ENCODE results near the gene TNS3.

Gene TNS3

DNA sequence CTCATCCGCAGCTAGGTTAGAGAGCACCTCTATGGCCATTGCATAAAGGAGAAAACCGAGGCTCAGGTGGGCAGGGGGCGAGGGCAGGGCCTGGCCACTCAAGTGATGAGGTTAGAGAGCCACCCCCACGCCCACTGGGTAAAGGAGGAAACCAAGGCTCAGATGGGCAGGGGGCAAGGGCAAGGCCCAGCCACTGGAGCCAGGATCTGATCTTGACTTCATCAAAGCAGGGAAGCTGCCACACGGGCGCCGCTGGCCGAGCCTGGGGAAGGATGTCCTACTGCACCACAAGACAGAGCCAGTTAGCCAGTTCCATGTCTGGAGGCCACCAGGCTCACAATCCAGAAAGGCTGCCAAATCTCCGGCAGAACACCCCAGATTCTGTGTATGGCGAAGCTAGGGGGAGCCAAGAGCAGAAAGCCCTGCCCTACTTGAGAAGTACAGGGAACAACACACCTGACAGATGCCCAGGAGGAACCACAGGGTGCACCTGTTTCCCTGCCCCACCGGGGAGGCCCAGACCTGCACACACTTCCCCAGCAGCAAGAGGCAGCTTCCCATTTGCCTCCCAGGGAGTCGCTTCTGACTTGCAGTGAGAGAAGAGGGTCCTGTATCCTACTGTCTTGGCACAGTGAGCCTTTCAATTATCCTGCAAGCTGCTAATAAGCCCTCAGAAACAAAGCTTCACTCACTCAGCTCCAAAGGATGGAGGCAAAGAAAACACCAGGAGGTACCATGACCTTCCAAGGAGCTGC, 101.9 kb downstream of the TNS3 start:
- H3F3A ChIP-seq (ENCODE audit: control insufficient read depth, insufficient read depth): no peaks in the 10 kb centered on the region
- no peak overlapping the region for H3K4me2 ChIP-seq (ENCODE audit: low read length)
- no peaks in the 10 kb centered on the region for H3K9me2 ChIP-seq (replicated peaks; ENCODE audit: control insufficient read depth, low read length)
- no peaks in the 10 kb centered on the region for H3K36me3 ChIP-seq (ENCODE audit: control insufficient read depth, low read length)
- H3K9me3 ChIP-seq (ENCODE audit: control insufficient read depth, insufficient read depth, low read length): no peaks in the 10 kb centered on the region
- no peak overlapping the region for H3K27ac ChIP-seq (ENCODE audit: low read depth, low read length)
- no peak for TF ChIP-seq EZH2phosphoT487 (IDR thresholded peaks at IDR 0.05; ENCODE audit: borderline replicate concordance, low read length)
- TF ChIP-seq, protein P1, sequence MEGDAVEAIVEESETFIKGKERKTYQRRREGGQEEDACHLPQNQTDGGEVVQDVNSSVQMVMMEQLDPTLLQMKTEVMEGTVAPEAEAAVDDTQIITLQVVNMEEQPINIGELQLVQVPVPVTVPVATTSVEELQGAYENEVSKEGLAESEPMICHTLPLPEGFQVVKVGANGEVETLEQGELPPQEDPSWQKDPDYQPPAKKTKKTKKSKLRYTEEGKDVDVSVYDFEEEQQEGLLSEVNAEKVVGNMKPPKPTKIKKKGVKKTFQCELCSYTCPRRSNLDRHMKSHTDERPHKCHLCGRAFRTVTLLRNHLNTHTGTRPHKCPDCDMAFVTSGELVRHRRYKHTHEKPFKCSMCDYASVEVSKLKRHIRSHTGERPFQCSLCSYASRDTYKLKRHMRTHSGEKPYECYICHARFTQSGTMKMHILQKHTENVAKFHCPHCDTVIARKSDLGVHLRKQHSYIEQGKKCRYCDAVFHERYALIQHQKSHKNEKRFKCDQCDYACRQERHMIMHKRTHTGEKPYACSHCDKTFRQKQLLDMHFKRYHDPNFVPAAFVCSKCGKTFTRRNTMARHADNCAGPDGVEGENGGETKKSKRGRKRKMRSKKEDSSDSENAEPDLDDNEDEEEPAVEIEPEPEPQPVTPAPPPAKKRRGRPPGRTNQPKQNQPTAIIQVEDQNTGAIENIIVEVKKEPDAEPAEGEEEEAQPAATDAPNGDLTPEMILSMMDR (IDR thresholded peaks at IDR 0.05; ENCODE audit: low read depth, low read length, poor library complexity, severe bottlenecking): peak; percentile 19
- H4K20me1 ChIP-seq (ENCODE audit: control insufficient read depth, insufficient read depth, low read depth, low read length): no peaks in the 10 kb centered on the region
- no peaks in the 10 kb centered on the region for H3K27me3 ChIP-seq (ENCODE audit: control insufficient read depth, low read length)
- peaks cover 32% of the 10 kb centered on the region for H3K4me1 ChIP-seq (ENCODE audit: control insufficient read depth, low read length)
- no peaks in the 10 kb centered on the region for H3K79me2 ChIP-seq (ENCODE audit: control insufficient read depth, low read length)
- H3K4me3 ChIP-seq (ENCODE audit: low read length): no peak overlapping the region

DNA sequence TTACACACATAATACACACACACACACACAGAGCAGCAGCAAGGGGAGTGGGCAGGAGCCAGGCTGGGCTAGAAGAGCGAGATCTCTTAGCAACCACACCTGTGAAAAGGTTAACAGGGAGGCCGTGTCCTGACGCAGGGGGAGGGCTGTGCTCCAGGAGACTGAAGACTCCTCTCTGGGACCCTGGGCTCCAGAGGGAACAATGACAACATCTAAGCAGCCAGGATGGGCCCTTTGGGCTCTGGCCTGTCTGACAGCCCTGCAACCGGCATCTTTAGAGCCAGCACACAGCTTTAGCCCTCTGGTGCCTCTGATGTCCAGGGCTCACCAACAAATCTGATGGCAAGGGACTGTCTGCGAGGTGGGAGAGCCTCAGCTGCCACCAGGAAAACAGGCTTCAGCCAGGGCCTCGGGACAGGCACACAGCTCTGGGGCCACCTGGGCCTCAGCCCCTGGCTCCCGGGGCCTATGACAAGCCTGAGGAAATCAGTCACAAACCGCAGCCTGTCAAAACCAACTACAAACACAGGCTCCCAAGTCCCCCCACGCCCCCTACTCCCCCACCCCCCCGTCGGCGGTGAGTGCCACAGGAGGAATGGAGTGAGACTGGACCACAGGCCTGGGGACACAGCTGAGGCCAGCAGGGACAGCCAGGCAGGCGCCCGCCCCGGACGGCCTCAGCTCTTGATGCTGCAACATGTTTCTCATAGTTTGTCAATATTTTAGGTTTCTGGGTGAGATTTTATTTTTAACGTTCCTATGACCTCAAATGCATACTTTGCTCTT, 102.8 kb downstream of the TNS3 start:
- Histone ChIP-seq H4K20me1 (ENCODE audit: control insufficient read depth, insufficient read depth, low read depth, low read length) (no peaks in the 10 kb centered on the region), H3K79me2 (ENCODE audit: control insufficient read depth, low read length) (no peaks in the 10 kb centered on the region), H3K27ac (ENCODE audit: low read depth, low read length) (no peak overlapping the region), H3K4me2 (ENCODE audit: low read length) (no peak overlapping the region), H3K4me3 (ENCODE audit: low read length) (no peak overlapping the region), H3K9me2 (replicated peaks; ENCODE audit: control insufficient read depth, low read length) (no peaks in the 10 kb centered on the region), H3K9me3 (ENCODE audit: control insufficient read depth, insufficient read depth, low read length) (no peaks in the 10 kb centered on the region), H3K27me3 (ENCODE audit: control insufficient read depth, low read length) (no peaks in the 10 kb centered on the region), H3K36me3 (ENCODE audit: control insufficient read depth, low read length) (no peaks in the 10 kb centered on the region), H3F3A (ENCODE audit: control insufficient read depth, insufficient read depth) (no peaks in the 10 kb centered on the region), H3K4me1 (ENCODE audit: control insufficient read depth, low read length) (peaks cover 34% of the 10 kb centered on the region)
- TF ChIP-seq, protein P1 (IDR thresholded peaks at IDR 0.05; ENCODE audit: low read depth, low read length, poor library complexity, severe bottlenecking): no peak
- TF ChIP-seq EZH2phosphoT487 (IDR thresholded peaks at IDR 0.05; ENCODE audit: borderline replicate concordance, low read length): no peak

DNA sequence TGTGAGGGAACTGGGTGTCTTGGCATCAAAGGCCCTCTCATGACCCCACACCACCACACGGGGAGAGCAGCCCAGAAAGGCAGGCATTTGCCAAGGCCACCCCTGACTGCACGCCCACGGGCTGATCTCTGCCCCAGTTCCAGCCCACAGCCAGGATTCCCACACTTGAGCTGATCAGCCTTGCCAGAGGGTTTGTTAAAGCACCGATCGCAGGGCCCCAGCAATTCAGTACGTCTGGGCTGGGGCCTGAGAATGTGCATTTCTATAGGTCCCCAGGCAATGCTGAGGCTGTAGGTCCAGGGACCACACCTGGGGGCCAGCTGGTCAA, 103.9 kb downstream of the TNS3 start:
- no peak for TF ChIP-seq EZH2phosphoT487 (IDR thresholded peaks at IDR 0.05; ENCODE audit: borderline replicate concordance, low read length)
- TF ChIP-seq, protein P1 (IDR thresholded peaks at IDR 0.05; ENCODE audit: low read depth, low read length, poor library complexity, severe bottlenecking): no peak
- peaks cover 38% of the 10 kb centered on the region for H3K4me1 ChIP-seq (ENCODE audit: control insufficient read depth, low read length)
- no peaks in the 10 kb centered on the region for H3K9me2 ChIP-seq (replicated peaks; ENCODE audit: control insufficient read depth, low read length)
- no peaks in the 10 kb centered on the region for H3K36me3 ChIP-seq (ENCODE audit: control insufficient read depth, low read length)
- H3K4me3 ChIP-seq (ENCODE audit: low read length): no peak overlapping the region
- no peak overlapping the region for H3K4me2 ChIP-seq (ENCODE audit: low read length)
- H3K79me2 ChIP-seq (ENCODE audit: control insufficient read depth, low read length): no peaks in the 10 kb centered on the region
- no peaks in the 10 kb centered on the region for H3K27me3 ChIP-seq (ENCODE audit: control insufficient read depth, low read length)
- H3F3A ChIP-seq (ENCODE audit: control insufficient read depth, insufficient read depth): peaks cover 6% of the 10 kb centered on the region; the same call in 1 of the 2 replicates
- no peaks in the 10 kb centered on the region for H4K20me1 ChIP-seq (ENCODE audit: control insufficient read depth, insufficient read depth, low read depth, low read length)
- H3K9me3 ChIP-seq (ENCODE audit: control insufficient read depth, insufficient read depth, low read length): no peaks in the 10 kb centered on the region
- H3K27ac ChIP-seq (ENCODE audit: low read depth, low read length): no peak overlapping the region

All from DOHH2 (cell line).